ENCODE results near the gene POU2F3. TPM values are rescaled to one million over a fixed set of nuclear protein-coding genes. Genes with fewer than 3 reads are reported as not detected.

The POU2F3 gene
- total RNA-seq, 4 donors from 2014 or later = 58.2 to 219 (median 105) TPM

DNA sequence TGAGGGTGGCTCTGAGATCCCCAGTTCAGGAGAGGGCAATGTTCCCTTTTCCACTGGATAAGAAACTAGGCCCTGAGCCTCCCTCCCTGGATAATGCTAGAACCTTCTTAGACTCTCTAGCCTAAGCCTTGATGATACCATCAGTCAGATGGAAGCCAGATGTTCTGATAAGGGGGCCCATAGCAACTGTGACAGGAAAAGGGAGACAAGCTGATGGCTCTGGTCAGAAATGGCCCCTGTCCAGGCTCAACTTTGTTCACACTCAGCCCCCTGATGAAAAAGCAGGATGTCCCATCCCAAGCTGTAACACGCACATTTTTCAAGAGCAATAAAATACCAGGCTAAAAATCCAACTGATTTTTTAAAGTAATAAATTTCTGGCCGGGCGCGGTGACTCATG, 36.3 kb upstream of the POU2F3 start:
- peaks cover 20% of the 10 kb centered on the region for H3K4me1 ChIP-seq
- H3K36me3 ChIP-seq = no peaks in the 10 kb centered on the region
- TF ChIP-seq, protein P1, sequence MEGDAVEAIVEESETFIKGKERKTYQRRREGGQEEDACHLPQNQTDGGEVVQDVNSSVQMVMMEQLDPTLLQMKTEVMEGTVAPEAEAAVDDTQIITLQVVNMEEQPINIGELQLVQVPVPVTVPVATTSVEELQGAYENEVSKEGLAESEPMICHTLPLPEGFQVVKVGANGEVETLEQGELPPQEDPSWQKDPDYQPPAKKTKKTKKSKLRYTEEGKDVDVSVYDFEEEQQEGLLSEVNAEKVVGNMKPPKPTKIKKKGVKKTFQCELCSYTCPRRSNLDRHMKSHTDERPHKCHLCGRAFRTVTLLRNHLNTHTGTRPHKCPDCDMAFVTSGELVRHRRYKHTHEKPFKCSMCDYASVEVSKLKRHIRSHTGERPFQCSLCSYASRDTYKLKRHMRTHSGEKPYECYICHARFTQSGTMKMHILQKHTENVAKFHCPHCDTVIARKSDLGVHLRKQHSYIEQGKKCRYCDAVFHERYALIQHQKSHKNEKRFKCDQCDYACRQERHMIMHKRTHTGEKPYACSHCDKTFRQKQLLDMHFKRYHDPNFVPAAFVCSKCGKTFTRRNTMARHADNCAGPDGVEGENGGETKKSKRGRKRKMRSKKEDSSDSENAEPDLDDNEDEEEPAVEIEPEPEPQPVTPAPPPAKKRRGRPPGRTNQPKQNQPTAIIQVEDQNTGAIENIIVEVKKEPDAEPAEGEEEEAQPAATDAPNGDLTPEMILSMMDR (IDR thresholded peaks at IDR 0.05) = no peak
- no peak for DNase-seq (ENCODE audit: low spot score in 2 of 2)
- H3K4me3 ChIP-seq = no peak overlapping the region
- 71% methylated on average over 4 of the region's 4 CpGs for WGBS
- H3K27ac ChIP-seq = no peak overlapping the region
- H3K9me3 ChIP-seq = no peaks in the 10 kb centered on the region
- H3K27me3 ChIP-seq = no peaks in the 10 kb centered on the region

DNA sequence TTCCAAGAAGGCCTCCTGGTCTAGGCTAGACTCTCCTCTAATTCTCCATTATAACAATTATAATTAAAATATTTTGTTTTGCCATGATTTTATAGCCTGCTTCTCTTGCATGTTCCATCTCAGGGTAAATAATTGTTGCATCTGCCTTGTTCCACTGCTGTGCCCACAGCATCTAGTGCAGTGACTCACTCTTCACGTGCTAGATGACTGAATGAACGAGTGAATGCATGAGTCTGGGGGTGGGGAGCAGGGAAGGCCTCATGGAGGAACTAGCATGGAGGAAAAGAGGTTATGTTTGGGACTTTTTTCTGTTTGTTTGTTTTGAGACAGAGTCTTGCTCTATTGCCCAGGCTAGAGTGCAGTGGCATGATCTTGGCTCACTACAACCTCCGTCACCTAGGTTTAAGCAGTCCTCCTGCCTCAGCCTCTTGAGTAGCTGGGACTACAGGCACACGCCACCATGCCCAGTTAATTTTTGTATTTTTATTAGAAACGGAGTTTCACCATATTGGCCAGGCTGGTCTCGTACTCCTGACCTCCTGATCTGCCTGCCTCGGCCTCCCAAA, 34.3 kb upstream of the POU2F3 start:
- no peak overlapping the region for H3K4me3 ChIP-seq
- H3K4me1 ChIP-seq = peaks cover 35% of the 10 kb centered on the region
- no peaks in the 10 kb centered on the region for H3K9me3 ChIP-seq
- TF ChIP-seq EP300 (IDR thresholded peaks at IDR 0.05) (no peak), POLR2AphosphoS5 (IDR thresholded peaks at IDR 0.05) (no peak), POLR2A (IDR thresholded peaks at IDR 0.05) (no peak)
- TF ChIP-seq, protein P1 (IDR thresholded peaks at IDR 0.05) = no peak
- H3K27me3 ChIP-seq = no peaks in the 10 kb centered on the region
- no peaks in the 10 kb centered on the region for H3K36me3 ChIP-seq
- H3K27ac ChIP-seq = no peak overlapping the region
- DNase-seq (ENCODE audit: low spot score in 2 of 2) = no peak
- WGBS = 80% methylated on average over 7 of the region's 7 CpGs

DNA sequence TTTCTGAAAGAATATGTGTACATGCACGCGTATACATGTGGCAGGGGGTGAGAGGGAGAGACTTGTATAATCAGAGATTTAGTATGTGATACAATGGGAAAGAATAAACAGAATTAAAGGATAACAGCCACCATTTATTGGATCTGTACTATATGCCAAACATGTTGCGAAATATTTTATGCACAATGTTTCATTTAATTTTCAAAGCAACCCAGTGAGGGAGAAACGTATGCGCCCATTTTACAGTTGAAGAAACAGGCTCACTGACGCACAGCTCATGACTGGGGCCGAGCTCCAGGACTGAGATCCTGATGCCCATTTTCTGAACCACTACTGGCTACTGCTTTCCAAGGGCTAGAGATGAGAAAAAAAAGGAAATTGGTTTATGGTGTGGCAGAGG, 32.4 kb upstream of the POU2F3 start:
- Histone ChIP-seq H3K4me1 (peaks cover 47% of the 10 kb centered on the region), H3K9me3 (no peaks in the 10 kb centered on the region), H3K27ac (no peak overlapping the region), H3K27me3 (no peaks in the 10 kb centered on the region), H3K4me3 (no peak overlapping the region), H3K36me3 (no peaks in the 10 kb centered on the region)
- TF ChIP-seq, protein P1 (IDR thresholded peaks at IDR 0.05) = no peak
- TF ChIP-seq POLR2A (IDR thresholded peaks at IDR 0.05) (no peak), POLR2AphosphoS5 (IDR thresholded peaks at IDR 0.05) (no peak), EP300 (IDR thresholded peaks at IDR 0.05) (no peak)
- 83% methylated on average over 7 of the region's 7 CpGs for WGBS
- DNase-seq (ENCODE audit: low spot score in 2 of 2) = no peak

DNA sequence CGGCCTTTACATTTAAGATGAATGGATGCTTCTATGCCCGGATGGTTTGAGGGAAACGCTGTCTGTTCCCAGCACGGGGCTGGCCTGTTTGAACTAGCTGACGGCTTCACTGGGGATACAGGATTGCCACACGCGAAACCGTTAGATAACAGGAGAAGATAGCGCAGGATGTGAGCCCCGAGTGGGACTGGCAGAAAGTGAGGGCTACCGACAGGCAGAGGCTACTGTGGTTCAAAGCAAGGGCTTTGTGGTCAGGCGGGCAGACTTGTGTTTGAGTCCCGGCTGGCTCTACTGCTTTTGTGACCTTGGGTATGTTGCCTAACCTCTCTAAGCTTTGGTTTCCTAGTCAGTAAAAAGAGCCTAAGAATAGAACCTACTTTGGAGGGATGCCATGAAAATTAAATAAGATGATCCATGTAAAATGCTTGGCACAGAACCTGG, 31.9 kb upstream of the POU2F3 start:
- DNase-seq (ENCODE audit: low spot score in 2 of 2) = no peak
- Histone ChIP-seq H3K27me3 (no peaks in the 10 kb centered on the region), H3K27ac (no peak overlapping the region), H3K9me3 (no peaks in the 10 kb centered on the region), H3K36me3 (no peaks in the 10 kb centered on the region), H3K4me3 (no peak overlapping the region), H3K4me1 (peaks cover 50% of the 10 kb centered on the region)
- WGBS = 46% methylated on average over 13 of the region's 13 CpGs
- TF ChIP-seq EP300 (IDR thresholded peaks at IDR 0.05) (no peak), POLR2AphosphoS5 (IDR thresholded peaks at IDR 0.05) (no peak), POLR2A (IDR thresholded peaks at IDR 0.05) (no peak)
- TF ChIP-seq, protein P1 (IDR thresholded peaks at IDR 0.05) = no peak

DNA sequence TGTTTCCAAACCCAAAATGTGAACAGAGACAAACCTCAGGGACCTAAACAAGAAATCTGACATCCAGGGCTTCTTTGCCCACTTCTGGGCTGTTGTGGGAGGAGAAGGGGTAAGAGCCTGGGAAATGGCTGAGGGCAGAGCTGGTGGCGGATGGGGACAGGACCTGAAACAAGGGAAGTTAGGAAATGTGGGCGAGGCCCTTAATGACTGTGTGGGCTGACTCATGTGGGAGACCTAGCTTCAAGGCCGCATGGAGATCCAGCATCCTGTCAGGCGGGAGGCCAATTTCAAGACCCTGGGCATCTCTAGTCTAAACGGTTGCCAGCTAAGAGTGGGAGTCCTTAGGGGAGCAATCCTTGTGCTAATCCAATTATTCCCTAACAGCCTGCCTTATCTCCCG, 31.2 kb upstream of the POU2F3 start:
- no peak overlapping the region for H3K4me3 ChIP-seq
- WGBS = 41% methylated on average over 5 of the region's 6 CpGs
- H3K27me3 ChIP-seq = no peaks in the 10 kb centered on the region
- peaks cover 58% of the 10 kb centered on the region for H3K4me1 ChIP-seq
- H3K36me3 ChIP-seq = no peaks in the 10 kb centered on the region
- peak in 1 of 2 donors; percentile 84 for DNase-seq (ENCODE audit: low spot score in 2 of 2)
- peak overlapping the region; percentile 87 for H3K27ac ChIP-seq
- no peaks in the 10 kb centered on the region for H3K9me3 ChIP-seq
- TF ChIP-seq POLR2A (IDR thresholded peaks at IDR 0.05) (no peak), POLR2AphosphoS5 (IDR thresholded peaks at IDR 0.05) (peak in 1 of 3 donors; percentile 26), EP300 (IDR thresholded peaks at IDR 0.05) (no peak)
- TF ChIP-seq, protein P1 (IDR thresholded peaks at IDR 0.05) = no peak
